Endothelial cell (in vitro differentiated cells): Measurements from ENCODE around the gene TEP1. TPM values are rescaled to one million over a fixed set of nuclear protein-coding genes. Genes with fewer than 3 reads are reported as not detected.

Source experiments
- DNase-seq: peaks from one replicate; pipeline ENCODE4 v3.0.0; 2021; ENCODE audit warnings: low spot score
- H3K27ac Mint-ChIP-seq: one replicate; pipeline ENCODE4 v1.8.0; 2021; ENCODE audit warnings: mixed read lengths, inconsistent platforms; ENCODE audit not compliant: unreplicated experiment
- H3K27me3 Mint-ChIP-seq: one replicate; pipeline ENCODE4 v1.8.0; 2021; ENCODE audit warnings: mild to moderate bottlenecking, moderate library complexity, mixed read lengths, inconsistent platforms; ENCODE audit not compliant: unreplicated experiment
- H3K36me3 Mint-ChIP-seq: one replicate; pipeline ENCODE4 v1.8.0; 2021; ENCODE audit warnings: mild to moderate bottlenecking, low read depth, mixed read lengths, inconsistent platforms; ENCODE audit not compliant: unreplicated experiment
- H3K4me1 Mint-ChIP-seq: one replicate; pipeline ENCODE4 v1.8.0; 2021; ENCODE audit warnings: mild to moderate bottlenecking, mixed read lengths, inconsistent platforms; ENCODE audit not compliant: unreplicated experiment
- H3K4me3 Mint-ChIP-seq: one replicate; pipeline ENCODE4 v1.8.0; 2021; ENCODE audit warnings: mild to moderate bottlenecking, mixed read lengths, inconsistent platforms; ENCODE audit not compliant: unreplicated experiment
- H3K9me3 Mint-ChIP-seq: one replicate; pipeline ENCODE4 v1.8.0; 2021; ENCODE audit warnings: mixed read lengths, inconsistent platforms; ENCODE audit not compliant: unreplicated experiment
- total RNA-seq: library from RNA; stranded (reverse); fragmentation: NEBNext Ultra II Directional; extraction: Animal tissue kit (Norgen Biotek cat#: 25700); gene quantifications from one replicate; pipeline ENCODE4 v1.2.1, GENCODE V29; 2021; ENCODE audit not compliant: unreplicated experiment
- TF ChIP-seq, protein P1 (sequence below): fragments of 200-600 bp; sonication (generic); IDR thresholded peaks from one replicate; pipeline ENCODE4 v1.5.0; 2021; ENCODE audit warnings: antibody characterized with exemption; ENCODE audit not compliant: unreplicated experiment

The TEP1 gene
- total RNA-seq, 1 donor from 2014 or later = 44.0 TPM

DNA sequence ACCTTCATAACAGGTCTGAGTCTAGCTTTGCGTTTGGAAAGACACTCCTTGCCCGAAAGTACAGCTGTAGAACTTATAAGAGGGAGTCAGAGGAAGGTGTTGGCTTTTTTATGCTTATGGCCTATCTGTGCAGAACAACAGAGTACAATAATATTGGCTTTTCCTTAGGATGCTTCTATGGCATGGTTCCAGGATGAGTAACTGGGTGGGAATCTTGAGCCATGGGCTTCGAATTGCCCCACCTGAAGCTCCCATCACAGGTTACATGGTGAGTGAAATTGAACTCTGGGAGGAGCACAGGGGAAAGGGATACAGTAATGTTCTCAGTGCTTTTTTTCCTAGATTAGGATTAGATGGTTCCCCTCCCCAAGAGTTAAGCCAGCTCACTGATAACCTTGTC is 56.9 kb downstream of the TEP1 start:
- no peak overlapping the region for H3K27ac Mint-ChIP-seq
- peaks cover 17% of the 10 kb centered on the region for H3K4me1 Mint-ChIP-seq
- peaks cover 6% of the 10 kb centered on the region for H3K27me3 Mint-ChIP-seq
- H3K9me3 Mint-ChIP-seq = no peaks in the 10 kb centered on the region
- H3K4me3 Mint-ChIP-seq = peak overlapping the region; percentile 23
- peaks cover 55% of the 10 kb centered on the region for H3K36me3 Mint-ChIP-seq
- TF ChIP-seq, protein P1, sequence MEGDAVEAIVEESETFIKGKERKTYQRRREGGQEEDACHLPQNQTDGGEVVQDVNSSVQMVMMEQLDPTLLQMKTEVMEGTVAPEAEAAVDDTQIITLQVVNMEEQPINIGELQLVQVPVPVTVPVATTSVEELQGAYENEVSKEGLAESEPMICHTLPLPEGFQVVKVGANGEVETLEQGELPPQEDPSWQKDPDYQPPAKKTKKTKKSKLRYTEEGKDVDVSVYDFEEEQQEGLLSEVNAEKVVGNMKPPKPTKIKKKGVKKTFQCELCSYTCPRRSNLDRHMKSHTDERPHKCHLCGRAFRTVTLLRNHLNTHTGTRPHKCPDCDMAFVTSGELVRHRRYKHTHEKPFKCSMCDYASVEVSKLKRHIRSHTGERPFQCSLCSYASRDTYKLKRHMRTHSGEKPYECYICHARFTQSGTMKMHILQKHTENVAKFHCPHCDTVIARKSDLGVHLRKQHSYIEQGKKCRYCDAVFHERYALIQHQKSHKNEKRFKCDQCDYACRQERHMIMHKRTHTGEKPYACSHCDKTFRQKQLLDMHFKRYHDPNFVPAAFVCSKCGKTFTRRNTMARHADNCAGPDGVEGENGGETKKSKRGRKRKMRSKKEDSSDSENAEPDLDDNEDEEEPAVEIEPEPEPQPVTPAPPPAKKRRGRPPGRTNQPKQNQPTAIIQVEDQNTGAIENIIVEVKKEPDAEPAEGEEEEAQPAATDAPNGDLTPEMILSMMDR = no peak
- no peak for DNase-seq

- Mint-ChIP-seq H3K4me3 (no peak overlapping the region), H3K9me3 (no peaks in the 10 kb centered on the region), H3K27ac (no peak overlapping the region), H3K27me3 (peaks cover 3% of the 10 kb centered on the region), H3K4me1 (no peaks in the 10 kb centered on the region), H3K36me3 (peaks cover 36% of the 10 kb centered on the region)
- no peak for DNase-seq
- TF ChIP-seq, protein P1 = no peak
These were observed 62.4 kb downstream of the TEP1 start for GRCh38 chr14:20350860-20351259.

DNA sequence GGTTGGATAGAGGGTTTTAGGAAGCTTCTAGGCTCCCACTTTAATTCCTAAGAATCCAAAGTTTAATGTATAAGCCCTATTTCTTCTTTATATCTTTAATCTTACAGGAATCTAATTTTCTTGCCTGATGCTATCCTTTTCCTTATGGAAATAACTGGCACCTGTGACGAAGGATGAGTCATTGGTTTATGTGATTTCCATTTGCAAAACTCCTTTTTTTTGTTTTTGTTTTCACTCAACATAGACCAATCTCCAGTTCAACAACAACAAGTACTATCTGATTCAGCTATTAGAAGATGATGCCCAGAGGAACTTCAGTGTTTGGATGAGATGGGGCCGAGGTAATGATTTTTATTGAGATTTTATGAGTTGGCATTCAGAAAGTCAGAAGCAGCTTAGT is 63.0 kb downstream of the TEP1 start:
- Mint-ChIP-seq H3K4me1 (no peaks in the 10 kb centered on the region), H3K27me3 (peaks cover 3% of the 10 kb centered on the region), H3K9me3 (no peaks in the 10 kb centered on the region), H3K4me3 (peak overlapping the region; percentile 22), H3K36me3 (peaks cover 37% of the 10 kb centered on the region), H3K27ac (no peak overlapping the region)
- TF ChIP-seq, protein P1 = no peak
- DNase-seq = no peak

GRCh38 chr14:20347747-20348146 is 65.6 kb downstream of the TEP1 start:
- Mint-ChIP-seq H3K9me3 (no peaks in the 10 kb centered on the region), H3K4me1 (no peaks in the 10 kb centered on the region), H3K27me3 (peaks cover 7% of the 10 kb centered on the region), H3K36me3 (peaks cover 30% of the 10 kb centered on the region), H3K4me3 (no peak overlapping the region), H3K27ac (no peak overlapping the region)
- TF ChIP-seq, protein P1 = no peak
- no peak for DNase-seq

DNA sequence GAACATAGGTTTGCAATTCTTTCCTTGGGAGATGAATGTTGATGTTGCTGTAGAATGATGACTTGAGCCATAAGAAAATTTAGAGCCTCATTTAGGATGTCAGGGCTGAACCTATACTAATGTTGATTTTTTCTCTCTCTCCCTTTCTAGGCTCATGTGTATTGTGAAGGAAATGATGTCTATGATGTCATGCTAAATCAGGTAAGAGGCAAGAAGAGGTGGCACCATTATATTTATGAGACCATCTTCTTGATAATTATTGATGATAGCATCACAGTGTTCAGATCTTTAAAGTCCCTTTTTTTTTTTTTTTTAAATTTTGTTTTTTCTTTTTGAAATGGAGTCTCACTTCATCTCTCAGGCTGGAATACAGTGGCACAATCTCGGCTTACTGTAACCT is 66.6 kb downstream of the TEP1 start:
- TF ChIP-seq, protein P1 = no peak
- Mint-ChIP-seq H3K27me3 (peaks cover 7% of the 10 kb centered on the region), H3K4me1 (no peaks in the 10 kb centered on the region), H3K4me3 (no peak overlapping the region), H3K36me3 (peaks cover 26% of the 10 kb centered on the region), H3K9me3 (no peaks in the 10 kb centered on the region), H3K27ac (no peak overlapping the region)
- no peak for DNase-seq
